Right lobe of liver (tissue), 6 donors: ENCODE data around the gene GPC6. TPM values are rescaled to one million over a fixed set of nuclear protein-coding genes. Genes with fewer than 3 reads are reported as not detected.

Experiments used
- ATAC-seq, 4 donors: fragments of 200-7000 bp; cut with Tn5 transposase; one replicate each; pipeline ENCODE4 v1.9.1; 2020; ENCODE audit warnings: mild to moderate bottlenecking in 4 of 4, moderate library complexity in 4 of 4
- DNase-seq, 3 donors: peaks; one replicate each; pipeline ENCODE4 v3.0.0-alpha.2; 2020
- H3K27ac ChIP-seq, 3 donors: fragments of 200-600 bp; one replicate each; pipeline ENCODE4 v1.8.0; 2022
- H3K27me3 ChIP-seq, 2 donors: fragments of 200-600 bp; one replicate each; pipeline ENCODE4 v1.8.0; 2022
- H3K36me3 ChIP-seq, 4 donors: fragments of 200-600 bp; sonication (generic) in 1 of 4; one replicate each; pipeline versions ENCODE4 v1.5.1 to v1.8.0; 2017 to 2022; ENCODE audit warnings: control low read depth in 1 of 4
- H3K4me1 ChIP-seq, 4 donors: fragments of 200-600 bp; sonication (generic) in 1 of 4; one replicate each; pipeline versions ENCODE4 v1.5.1 to v1.8.0; 2017 to 2022; ENCODE audit warnings: control low read depth in 1 of 4
- H3K4me3 ChIP-seq, 3 donors: fragments of 200-600 bp; one replicate each; pipeline ENCODE4 v1.8.0; 2022
- H3K9me3 ChIP-seq, 4 donors: fragments of 200-600 bp; sonication (generic) in 1 of 4; one replicate each; pipeline versions ENCODE4 v1.5.1 to v1.8.0; 2017 to 2022; ENCODE audit warnings: control low read depth in 1 of 4
- POLR2A ChIP-seq: fragments of 450-650 bp; IDR thresholded peaks from one replicate; pipeline ENCODE4 v1.6.1; 2017; ENCODE audit warnings: antibody characterized with exemption, mild to moderate bottlenecking
- WGBS: methylation state at CpG from one replicate; pipeline ENCODE4 v1.1.6; 2018; ENCODE audit warnings: low coverage, low lambda C conversion rate; ENCODE audit not compliant: insufficient coverage; ENCODE audit errors: missing lambda C conversion rate; 5-methylcytosine and 5-hydroxymethylcytosine counted together
- intact Hi-C, 2 donors: fragments of 100-400 bp; cut with DNase I; formaldehyde crosslinking; loops; one replicate each; pipeline versions ENCODE4 v1.11.2 to v1.14.1; 2022
- total RNA-seq, 6 experiments: library from RNA; depleted of rRNA in 2 of 6; stranded (reverse); fragments of >200 nt in 2 of 6; fragmentation: NEBNext Ultra II Directional in 3 of 6; extraction: Animal tissue kit (Norgen Biotek cat#: 25700) in 3 of 6; gene quantifications; one replicate each; pipeline versions ENCODE4 v1.1.0 to v1.2.4, GENCODE V29; 2016 to 2023
- TF ChIP-seq, protein P1 (sequence below), 4 donors: fragments of 200-600 bp in 3 of 4; fragments of 450-650 bp in 1 of 4; IDR thresholded peaks; one replicate each; pipeline versions ENCODE4 v1.5.1 to v1.8.0; 2016 to 2022; ENCODE audit warnings: antibody characterized with exemption in 4 of 4, mild to moderate bottlenecking in 2 of 4
- donor health status: DM: no; HTN: yes; CAD: no.
- donor health status: DM: no; HTN: no; CAD: no.
- donor health status: DM: no; HTN: no; CAD: no.
- donor health status: DM: no; HTN: yes; CAD: no.
- donor health status: DM: no; HTN: yes; CAD: no.

GPC6 gene
- total RNA-seq, 6 experiments from 2014 or later = 18.6 to 30.1 (median 20.2) TPM

DNA sequence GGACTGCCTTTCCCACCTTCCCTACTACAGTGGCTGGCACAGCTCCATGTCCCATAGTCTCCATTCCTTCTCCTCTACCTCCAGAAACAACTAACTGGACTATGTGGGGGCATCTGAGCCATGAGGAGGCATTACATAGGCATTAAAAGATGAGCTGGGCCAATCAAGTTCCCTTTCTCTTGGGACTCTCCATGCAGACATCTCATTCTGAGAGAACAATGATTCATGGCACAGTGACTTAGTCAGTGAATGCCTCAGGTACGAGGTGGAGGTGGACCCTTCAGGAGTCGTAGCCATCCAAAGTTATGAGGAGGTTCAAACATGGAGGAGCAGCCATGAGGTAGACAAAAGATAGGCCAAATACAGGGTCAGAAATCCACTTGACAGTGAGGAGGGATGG, 70.0 kb downstream of the GPC6 start:
- Histone ChIP-seq H3K4me1 (no peaks in the 10 kb centered on the region), H3K9me3 (no peaks in the 10 kb centered on the region), H3K4me3 (no peak overlapping the region), H3K27ac (no peak overlapping the region), H3K27me3 (no peaks in the 10 kb centered on the region), H3K36me3 (no peaks in the 10 kb centered on the region)
- TF ChIP-seq, protein P1, sequence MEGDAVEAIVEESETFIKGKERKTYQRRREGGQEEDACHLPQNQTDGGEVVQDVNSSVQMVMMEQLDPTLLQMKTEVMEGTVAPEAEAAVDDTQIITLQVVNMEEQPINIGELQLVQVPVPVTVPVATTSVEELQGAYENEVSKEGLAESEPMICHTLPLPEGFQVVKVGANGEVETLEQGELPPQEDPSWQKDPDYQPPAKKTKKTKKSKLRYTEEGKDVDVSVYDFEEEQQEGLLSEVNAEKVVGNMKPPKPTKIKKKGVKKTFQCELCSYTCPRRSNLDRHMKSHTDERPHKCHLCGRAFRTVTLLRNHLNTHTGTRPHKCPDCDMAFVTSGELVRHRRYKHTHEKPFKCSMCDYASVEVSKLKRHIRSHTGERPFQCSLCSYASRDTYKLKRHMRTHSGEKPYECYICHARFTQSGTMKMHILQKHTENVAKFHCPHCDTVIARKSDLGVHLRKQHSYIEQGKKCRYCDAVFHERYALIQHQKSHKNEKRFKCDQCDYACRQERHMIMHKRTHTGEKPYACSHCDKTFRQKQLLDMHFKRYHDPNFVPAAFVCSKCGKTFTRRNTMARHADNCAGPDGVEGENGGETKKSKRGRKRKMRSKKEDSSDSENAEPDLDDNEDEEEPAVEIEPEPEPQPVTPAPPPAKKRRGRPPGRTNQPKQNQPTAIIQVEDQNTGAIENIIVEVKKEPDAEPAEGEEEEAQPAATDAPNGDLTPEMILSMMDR (IDR thresholded peaks at IDR 0.05) = no peak
- no peak for TF ChIP-seq POLR2A
- no peak for DNase-seq
- ATAC-seq = no peak
- 100% methylated on average over 2 of the region's 2 CpGs for WGBS
- intact Hi-C loops = no loop called here

DNA sequence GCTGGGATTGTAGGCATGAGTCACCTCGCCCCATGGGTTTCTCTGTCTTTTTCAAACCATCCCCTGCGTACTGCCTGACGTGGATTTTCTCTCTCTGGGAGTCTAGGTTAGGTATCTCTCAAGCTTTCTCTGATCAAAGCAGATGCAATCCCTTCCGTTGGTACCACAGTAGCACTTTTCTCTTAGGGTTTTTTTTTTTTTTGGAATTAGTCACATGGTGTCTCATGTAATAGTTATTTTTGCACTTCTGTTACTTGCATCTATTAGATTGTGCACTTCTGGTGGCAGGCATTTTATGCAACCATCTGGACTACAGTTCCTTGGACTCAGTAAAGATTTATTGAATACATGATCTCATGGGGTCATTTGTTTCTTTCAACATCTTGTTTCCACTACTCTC, 72.1 kb downstream of the GPC6 start:
- H3K27ac ChIP-seq = no peak overlapping the region
- intact Hi-C loops = no loop called here
- H3K4me3 ChIP-seq = no peak overlapping the region
- no peaks in the 10 kb centered on the region for H3K36me3 ChIP-seq
- 86% methylated on average over 2 of the region's 4 CpGs for WGBS
- no peaks in the 10 kb centered on the region for H3K27me3 ChIP-seq
- no peaks in the 10 kb centered on the region for H3K4me1 ChIP-seq
- no peak for DNase-seq
- TF ChIP-seq, protein P1 (IDR thresholded peaks at IDR 0.05) = no peak
- TF ChIP-seq POLR2A = no peak
- ATAC-seq = no peak
- no peaks in the 10 kb centered on the region for H3K9me3 ChIP-seq

DNA sequence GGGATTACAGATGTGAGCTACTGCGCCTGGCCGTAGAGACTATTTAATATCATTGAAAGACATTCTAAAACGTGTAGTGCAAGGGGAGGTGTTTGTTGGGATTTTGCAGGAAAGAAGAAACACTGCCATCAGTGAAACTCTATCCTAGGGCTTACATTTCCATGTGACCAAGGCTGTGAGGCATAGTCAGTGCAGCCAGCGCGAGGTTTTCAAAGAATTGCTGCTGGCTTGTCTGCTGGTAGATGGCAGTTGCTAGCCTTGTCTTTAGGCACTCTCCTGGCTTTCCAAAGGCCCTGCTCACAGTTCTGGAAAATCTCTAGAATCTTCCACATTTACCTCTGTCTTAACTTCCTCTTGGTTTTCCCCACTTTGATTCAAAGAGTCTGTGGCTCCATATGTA, 77.5 kb downstream of the GPC6 start:
- 71% methylated on average over 3 of the region's 5 CpGs for WGBS
- no peak overlapping the region for H3K27ac ChIP-seq
- H3K4me1 ChIP-seq = no peaks in the 10 kb centered on the region
- H3K4me3 ChIP-seq = no peak overlapping the region
- no peaks in the 10 kb centered on the region for H3K27me3 ChIP-seq
- no peak for DNase-seq
- intact Hi-C loops = no loop called here
- no peaks in the 10 kb centered on the region for H3K36me3 ChIP-seq
- TF ChIP-seq, protein P1 (IDR thresholded peaks at IDR 0.05) = no peak
- no peak for TF ChIP-seq POLR2A
- no peaks in the 10 kb centered on the region for H3K9me3 ChIP-seq
- ATAC-seq = no peak

DNA sequence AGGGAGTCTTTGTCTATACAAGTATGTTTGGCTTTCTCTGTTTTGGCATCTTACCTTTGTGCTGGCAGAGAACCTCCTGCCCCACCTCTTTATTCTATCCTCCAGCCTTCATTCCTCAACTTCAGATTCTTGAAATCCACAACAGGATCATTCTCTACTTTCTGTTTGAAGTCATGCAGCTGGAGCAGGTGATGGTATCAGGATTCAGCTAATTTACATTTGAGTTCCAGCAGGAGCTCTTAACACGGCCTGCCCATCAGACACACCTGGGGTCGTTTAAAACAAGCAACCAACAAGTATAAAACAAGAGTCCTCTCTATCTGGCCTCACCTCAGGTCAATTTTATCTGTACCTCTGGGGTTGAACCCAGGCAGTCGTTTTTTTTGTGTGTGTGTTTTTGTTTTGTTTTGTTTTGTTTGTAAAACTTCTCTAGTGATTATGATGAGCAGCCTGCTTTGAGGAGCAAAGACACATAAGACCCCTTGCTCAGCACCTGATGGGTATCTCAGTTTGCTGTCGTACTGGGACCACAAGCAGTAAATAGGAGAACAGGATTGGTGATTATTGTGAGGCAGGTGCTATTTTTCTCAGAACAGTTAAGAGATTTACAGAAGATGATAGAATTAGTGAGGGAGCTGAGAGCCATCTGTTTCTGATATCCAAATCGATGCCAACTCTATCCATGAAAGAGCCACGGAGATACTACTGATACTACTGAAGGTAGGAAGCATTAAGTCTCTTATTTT, 78.4 kb downstream of the GPC6 start:
- intact Hi-C loops = no loop called here
- ATAC-seq (no peak), DNase-seq (no peak)
- Histone ChIP-seq H3K4me3 (no peak overlapping the region), H3K27me3 (no peaks in the 10 kb centered on the region), H3K27ac (no peak overlapping the region), H3K36me3 (no peaks in the 10 kb centered on the region), H3K4me1 (no peaks in the 10 kb centered on the region), H3K9me3 (no peaks in the 10 kb centered on the region)
- no peak for TF ChIP-seq POLR2A
- TF ChIP-seq, protein P1 (IDR thresholded peaks at IDR 0.05) = no peak
- WGBS = 47% methylated on average over 6 of the region's 6 CpGs

DNA sequence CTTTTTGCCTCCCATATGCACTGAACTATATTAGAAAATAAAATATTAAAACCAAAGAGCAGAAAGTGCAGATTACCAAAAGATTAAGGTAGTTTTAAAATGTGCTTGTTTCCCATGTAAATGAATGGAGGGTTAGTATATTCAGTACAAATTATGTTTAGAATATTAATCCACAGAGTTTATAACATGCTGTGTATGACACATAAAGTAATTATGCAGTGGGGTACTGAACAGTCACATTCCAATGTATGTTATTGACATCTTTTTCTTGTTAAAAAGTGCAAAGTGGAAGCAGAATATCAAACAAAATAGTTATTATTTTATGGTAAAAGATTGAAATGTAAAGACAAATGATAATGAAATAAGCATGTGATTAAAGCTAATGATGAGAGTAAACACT, 79.3 kb downstream of the GPC6 start:
- Histone ChIP-seq H3K9me3 (no peaks in the 10 kb centered on the region), H3K4me1 (no peaks in the 10 kb centered on the region), H3K27me3 (no peaks in the 10 kb centered on the region), H3K27ac (no peak overlapping the region), H3K4me3 (no peak overlapping the region), H3K36me3 (no peaks in the 10 kb centered on the region)
- DNase-seq (no peak), ATAC-seq (no peak)
- no peak for TF ChIP-seq POLR2A
- TF ChIP-seq, protein P1 (IDR thresholded peaks at IDR 0.05) = no peak
- intact Hi-C loops = no loop called here
